Measurements from ENCODE around the gene HNMT. TPM values are rescaled to one million over a fixed set of nuclear protein-coding genes. Genes with fewer than 3 reads are reported as not detected.
"Not testable (repeated sequence)": the region's sequence is repeated elsewhere in the genome, so short reads cannot be mapped to it uniquely, and the experiment has no call there.

Gene HNMT
- total RNA-seq, 2 donors from 2014 or later = 8.0 to 10.5 TPM

DNA sequence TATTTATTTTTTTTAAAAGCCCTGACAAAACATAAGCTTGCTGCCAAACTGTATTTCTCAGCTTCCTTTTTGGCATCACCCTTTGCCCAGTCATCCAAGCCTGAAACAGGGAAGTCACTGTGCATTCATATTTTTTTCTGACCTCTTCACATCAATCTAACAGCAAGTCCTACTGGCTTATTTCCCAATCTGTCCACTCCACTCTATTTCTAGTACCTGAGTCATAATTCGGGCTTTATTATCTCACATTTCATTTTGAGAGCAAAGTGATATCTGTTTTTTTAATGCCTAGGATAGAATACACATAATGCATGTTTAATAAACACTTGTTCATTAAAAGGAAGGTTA is 5.1 kb downstream of the HNMT start:
- DNase-seq (ENCODE audit: low spot score) = no peak
- Histone ChIP-seq H3K9me3 (no peaks in the 10 kb centered on the region), H3K36me3 (no peaks in the 10 kb centered on the region), H3K4me1 (peaks cover 0 to 10% of the 10 kb centered on the region in 2 donors), H3K4me3 (no peak overlapping the region), H3K27ac (peak overlapping the region in 1 of 2 donors; percentile 65), H3K27me3 (no peaks in the 10 kb centered on the region)
- no peak for TF ChIP-seq CTCF (IDR thresholded peaks at IDR 0.05)

DNA sequence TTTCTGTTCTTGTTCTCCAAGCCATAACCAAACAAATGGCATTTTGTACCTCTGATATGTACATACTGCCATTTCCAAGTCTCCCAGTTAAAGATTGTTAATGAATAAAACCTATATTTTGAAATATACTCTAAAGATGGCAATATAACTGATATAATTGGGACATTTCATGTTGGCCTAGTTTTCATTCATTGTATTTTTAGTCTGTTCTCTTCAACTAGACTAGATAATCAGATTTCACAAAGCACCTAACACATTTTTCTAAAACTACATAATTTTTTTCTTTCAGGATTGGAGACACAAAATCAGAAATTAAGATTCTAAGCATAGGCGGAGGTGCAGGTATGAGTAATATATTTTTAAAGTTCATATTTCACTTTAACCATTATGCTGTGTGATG is 5.6 kb downstream of the HNMT start:
- Histone ChIP-seq H3K9me3 (no peaks in the 10 kb centered on the region), H3K4me3 (no peak overlapping the region), H3K36me3 (no peaks in the 10 kb centered on the region), H3K27ac (peak overlapping the region in 1 of 2 donors; percentile 65), H3K27me3 (no peaks in the 10 kb centered on the region), H3K4me1 (peaks cover 0 to 10% of the 10 kb centered on the region in 2 donors)
- no peak for DNase-seq (ENCODE audit: low spot score)
- no peak for TF ChIP-seq CTCF (IDR thresholded peaks at IDR 0.05)

DNA sequence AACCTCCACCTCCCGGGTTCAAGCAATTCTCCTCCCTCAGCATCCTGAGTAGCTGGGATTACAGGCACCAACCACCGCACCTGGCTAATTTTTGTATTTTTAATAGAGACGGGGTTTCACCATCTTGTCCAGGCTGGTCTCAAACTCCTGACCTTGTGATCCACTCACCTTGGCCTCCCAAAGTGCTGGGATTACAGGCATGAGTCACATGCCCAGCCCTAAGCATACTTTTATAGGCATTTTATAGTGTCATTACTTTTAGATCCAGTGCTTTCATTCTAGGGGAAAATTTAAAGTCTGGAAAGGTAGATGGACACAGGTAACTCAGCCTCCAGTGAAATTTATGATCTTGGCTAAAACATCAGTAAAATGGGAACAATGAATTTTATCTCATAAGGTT is 7.0 kb downstream of the HNMT start:
- H3K9me3 ChIP-seq; H3K27me3 ChIP-seq; H3K36me3 ChIP-seq; DNase-seq (ENCODE audit: low spot score); H3K27ac ChIP-seq; H3K4me3 ChIP-seq: not testable (repeated sequence)
- peaks cover 0 to 10% of the 10 kb centered on the region in 2 donors for H3K4me1 ChIP-seq

- no peak overlapping the region for H3K27ac ChIP-seq
- no peak for DNase-seq (ENCODE audit: low spot score)
- no peak overlapping the region for H3K4me3 ChIP-seq
- H3K27me3 ChIP-seq = no peaks in the 10 kb centered on the region
- no peak for TF ChIP-seq CTCF (IDR thresholded peaks at IDR 0.05)
- H3K4me1 ChIP-seq = peaks cover 0 to 10% of the 10 kb centered on the region in 2 donors
- no peaks in the 10 kb centered on the region for H3K9me3 ChIP-seq
- no peaks in the 10 kb centered on the region for H3K36me3 ChIP-seq
These were observed 9.0 kb downstream of the HNMT start for GRCh38 chr2:137973280-137973679.

DNA sequence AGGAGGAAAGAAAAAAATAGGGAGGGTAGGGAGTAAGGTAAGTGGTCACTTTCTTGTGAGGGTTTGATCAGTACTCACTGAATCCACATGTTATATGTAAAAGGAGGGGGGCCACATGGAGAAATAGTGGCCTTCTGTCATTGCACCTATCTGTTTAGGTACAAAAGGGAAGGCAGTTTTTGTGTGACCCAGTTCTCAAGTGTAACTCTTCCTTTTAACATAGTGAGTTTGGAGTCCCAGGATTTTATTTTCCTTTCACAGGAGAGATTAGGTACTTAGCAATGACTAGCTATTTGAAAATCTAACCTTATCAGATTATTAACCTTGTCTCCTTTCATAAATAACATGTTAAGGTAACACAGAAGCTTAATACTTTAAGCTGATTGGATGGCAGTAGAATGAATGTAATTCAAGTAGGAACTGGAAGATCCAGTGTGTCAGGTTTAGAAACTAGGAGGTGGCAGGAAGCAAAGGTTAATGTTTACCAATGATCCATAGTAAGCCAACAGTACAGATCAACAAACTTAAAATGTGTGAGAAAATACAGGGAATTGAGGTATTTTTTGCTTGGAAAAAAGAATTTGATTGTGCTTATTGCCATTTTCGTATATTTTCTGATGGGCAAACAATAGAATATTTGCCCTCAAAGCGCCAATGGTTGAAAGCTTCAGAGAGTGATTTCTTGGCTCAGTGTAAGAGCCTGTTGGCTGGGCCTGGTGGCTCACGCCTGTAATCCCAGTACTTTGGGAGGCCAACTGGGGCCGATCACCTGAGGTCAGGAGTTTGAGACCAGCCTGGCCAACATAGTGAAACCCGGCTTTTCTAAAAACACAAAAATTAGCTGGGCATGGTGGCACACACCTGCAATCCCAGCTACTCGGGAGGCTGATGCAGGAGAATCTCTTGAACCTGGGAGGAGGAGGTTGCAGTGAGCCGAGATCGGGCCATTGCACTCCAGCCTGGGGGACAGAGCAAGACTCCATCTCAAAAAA is 11.3 kb downstream of the HNMT start:
- TF ChIP-seq CTCF (IDR thresholded peaks at IDR 0.05) = no peak
- DNase-seq (ENCODE audit: low spot score) = no peak
- H3K27me3 ChIP-seq = no peaks in the 10 kb centered on the region
- H3K27ac ChIP-seq = no peak overlapping the region
- no peaks in the 10 kb centered on the region for H3K36me3 ChIP-seq
- no peak overlapping the region for H3K4me3 ChIP-seq
- no peaks in the 10 kb centered on the region for H3K4me1 ChIP-seq
- no peaks in the 10 kb centered on the region for H3K9me3 ChIP-seq

DNA sequence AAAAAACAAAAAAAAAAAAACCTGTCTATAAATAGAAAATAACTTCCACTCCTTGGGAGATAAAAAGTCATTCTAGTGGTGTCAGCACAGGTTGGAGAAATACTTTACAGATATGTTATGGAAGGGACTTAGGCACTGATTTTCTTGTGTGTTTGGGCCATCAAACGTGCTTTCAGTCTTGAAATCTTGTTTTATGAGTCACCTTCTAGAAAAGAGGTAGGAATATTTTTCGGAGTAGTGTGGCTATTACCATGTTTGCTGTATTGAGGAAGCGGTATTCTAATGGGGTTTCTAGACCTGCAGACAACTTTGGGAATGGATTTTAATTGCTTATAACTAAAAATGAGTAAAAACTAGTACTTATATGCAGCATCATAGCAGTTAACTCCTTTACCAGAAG is 12.0 kb downstream of the HNMT start:
- no peak for DNase-seq (ENCODE audit: low spot score)
- no peaks in the 10 kb centered on the region for H3K4me1 ChIP-seq
- H3K9me3 ChIP-seq = no peaks in the 10 kb centered on the region
- no peak overlapping the region for H3K27ac ChIP-seq
- no peak for TF ChIP-seq CTCF (IDR thresholded peaks at IDR 0.05)
- H3K4me3 ChIP-seq = no peak overlapping the region
- no peaks in the 10 kb centered on the region for H3K36me3 ChIP-seq
- H3K27me3 ChIP-seq = no peaks in the 10 kb centered on the region

Measured in right atrium auricular region (tissue), 2 donors.